ENCODE data around the gene HPCAL1.

- TF ChIP-seq, protein P1, sequence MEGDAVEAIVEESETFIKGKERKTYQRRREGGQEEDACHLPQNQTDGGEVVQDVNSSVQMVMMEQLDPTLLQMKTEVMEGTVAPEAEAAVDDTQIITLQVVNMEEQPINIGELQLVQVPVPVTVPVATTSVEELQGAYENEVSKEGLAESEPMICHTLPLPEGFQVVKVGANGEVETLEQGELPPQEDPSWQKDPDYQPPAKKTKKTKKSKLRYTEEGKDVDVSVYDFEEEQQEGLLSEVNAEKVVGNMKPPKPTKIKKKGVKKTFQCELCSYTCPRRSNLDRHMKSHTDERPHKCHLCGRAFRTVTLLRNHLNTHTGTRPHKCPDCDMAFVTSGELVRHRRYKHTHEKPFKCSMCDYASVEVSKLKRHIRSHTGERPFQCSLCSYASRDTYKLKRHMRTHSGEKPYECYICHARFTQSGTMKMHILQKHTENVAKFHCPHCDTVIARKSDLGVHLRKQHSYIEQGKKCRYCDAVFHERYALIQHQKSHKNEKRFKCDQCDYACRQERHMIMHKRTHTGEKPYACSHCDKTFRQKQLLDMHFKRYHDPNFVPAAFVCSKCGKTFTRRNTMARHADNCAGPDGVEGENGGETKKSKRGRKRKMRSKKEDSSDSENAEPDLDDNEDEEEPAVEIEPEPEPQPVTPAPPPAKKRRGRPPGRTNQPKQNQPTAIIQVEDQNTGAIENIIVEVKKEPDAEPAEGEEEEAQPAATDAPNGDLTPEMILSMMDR (IDR thresholded peaks at IDR 0.05), result no peak
- TF ChIP-seq POLR2A (IDR thresholded peaks at IDR 0.05), result no peak
Observed at GRCh38 chr2:10345813-10346212, 43.1 kb downstream of the HPCAL1 start.
